ENCODE data around the gene PANK1.

Gene PANK1

GRCh38 chr10:89601728-89602361, 43.2 kb downstream of the PANK1 start:
- Histone ChIP-seq H3K4me1 (ENCODE audit: low read depth, poor library complexity, severe bottlenecking) (no peaks in the 10 kb centered on the region), H3K27ac (no peak overlapping the region), H4K20me1 (ENCODE audit: insufficient read depth) (no peaks in the 10 kb centered on the region), H3K79me2 (ENCODE audit: insufficient read depth, low read depth) (no peaks in the 10 kb centered on the region), H3K4me2 (no peak overlapping the region), H2AFZ (ENCODE audit: low read depth) (no peak overlapping the region), H3K9ac (no peak overlapping the region), H3K36me3 (ENCODE audit: insufficient read depth) (no peaks in the 10 kb centered on the region), H3K4me3 (IDR thresholded peaks at IDR 0.05; ENCODE audit: insufficient read depth, low read depth, low read length) (no peak overlapping the region), H3K27me3 (ENCODE audit: insufficient read depth, low read depth) (no peaks in the 10 kb centered on the region)
- TF ChIP-seq CTCF (conservative IDR thresholded peaks at IDR 0.05; ENCODE audit: low read depth, low read length) = no peak

- Histone ChIP-seq H3K27me3 (ENCODE audit: insufficient read depth, low read depth) (no peaks in the 10 kb centered on the region), H3K4me1 (ENCODE audit: low read depth, poor library complexity, severe bottlenecking) (no peaks in the 10 kb centered on the region), H4K20me1 (ENCODE audit: insufficient read depth) (no peaks in the 10 kb centered on the region), H3K4me2 (no peak overlapping the region), H3K9ac (no peak overlapping the region), H3K79me2 (ENCODE audit: insufficient read depth, low read depth) (no peaks in the 10 kb centered on the region), H2AFZ (ENCODE audit: low read depth) (no peak overlapping the region), H3K27ac (no peak overlapping the region), H3K4me3 (IDR thresholded peaks at IDR 0.05; ENCODE audit: insufficient read depth, low read depth, low read length) (no peak overlapping the region), H3K36me3 (ENCODE audit: insufficient read depth) (no peaks in the 10 kb centered on the region)
- no peak for TF ChIP-seq CTCF (conservative IDR thresholded peaks at IDR 0.05; ENCODE audit: low read depth, low read length)
Measured at GRCh38 chr10:89600041-89600440, 45.0 kb downstream of the PANK1 start.

GRCh38 chr10:89593043-89593442, 52.0 kb downstream of the PANK1 start:
- no peaks in the 10 kb centered on the region for H3K36me3 ChIP-seq (ENCODE audit: insufficient read depth)
- no peak for TF ChIP-seq CTCF (conservative IDR thresholded peaks at IDR 0.05; ENCODE audit: low read depth, low read length)
- no peak overlapping the region for H3K27ac ChIP-seq
- no peaks in the 10 kb centered on the region for H4K20me1 ChIP-seq (ENCODE audit: insufficient read depth)
- H3K4me2 ChIP-seq = no peak overlapping the region
- H3K79me2 ChIP-seq (ENCODE audit: insufficient read depth, low read depth) = no peaks in the 10 kb centered on the region
- H3K4me1 ChIP-seq (ENCODE audit: low read depth, poor library complexity, severe bottlenecking) = no peaks in the 10 kb centered on the region
- H3K4me3 ChIP-seq (IDR thresholded peaks at IDR 0.05; ENCODE audit: insufficient read depth, low read depth, low read length) = no peak overlapping the region
- H2AFZ ChIP-seq (ENCODE audit: low read depth) = no peak overlapping the region
- H3K9ac ChIP-seq = no peak overlapping the region
- no peaks in the 10 kb centered on the region for H3K27me3 ChIP-seq (ENCODE audit: insufficient read depth, low read depth)

GRCh38 chr10:89592539-89592938, 52.5 kb downstream of the PANK1 start:
- no peaks in the 10 kb centered on the region for H4K20me1 ChIP-seq (ENCODE audit: insufficient read depth)
- no peaks in the 10 kb centered on the region for H3K79me2 ChIP-seq (ENCODE audit: insufficient read depth, low read depth)
- no peaks in the 10 kb centered on the region for H3K27me3 ChIP-seq (ENCODE audit: insufficient read depth, low read depth)
- H3K36me3 ChIP-seq (ENCODE audit: insufficient read depth) = no peaks in the 10 kb centered on the region
- H3K4me3 ChIP-seq (IDR thresholded peaks at IDR 0.05; ENCODE audit: insufficient read depth, low read depth, low read length) = no peak overlapping the region
- no peaks in the 10 kb centered on the region for H3K4me1 ChIP-seq (ENCODE audit: low read depth, poor library complexity, severe bottlenecking)
- TF ChIP-seq CTCF (conservative IDR thresholded peaks at IDR 0.05; ENCODE audit: low read depth, low read length) = no peak
- no peak overlapping the region for H3K9ac ChIP-seq
- H3K4me2 ChIP-seq = no peak overlapping the region
- H2AFZ ChIP-seq (ENCODE audit: low read depth) = no peak overlapping the region
- H3K27ac ChIP-seq = no peak overlapping the region

Data from KMS-11 (cell line).